K562 (cell line): Measurements from ENCODE around the gene ILF3. TPM values are rescaled to one million over a fixed set of nuclear protein-coding genes. Genes with fewer than 3 reads are reported as not detected.

ENCODE experiments used
- ARID2 ChIP-seq: fragments of 450-650 bp; IDR thresholded peaks from 2 replicates; pipeline ENCODE4 v1.6.1; 2017; ENCODE audit warnings: antibody characterized with exemption, mild to moderate bottlenecking
- CREB1 ChIP-seq, 2 experiments: sonication (generic) in 1 of 2; formaldehyde crosslinking in 1 of 2; IDR thresholded peaks; 2 replicates each; pipeline versions ENCODE4 v1.6.1 to v1.8.0; 2012 to 2022; ENCODE audit warnings: inconsistent platforms in 1 of 2, mild to moderate bottlenecking in 1 of 2, missing genetic modification reagents in 1 of 2, moderate library complexity in 1 of 2
- DPF2 ChIP-seq: fragments of 450-650 bp; IDR thresholded peaks from 2 replicates; pipeline ENCODE4 v1.6.1; 2016
- GABPB1 ChIP-seq: sonication (generic); formaldehyde crosslinking; IDR thresholded peaks from 2 replicates; pipeline ENCODE4 v1.8.0; 2022; ENCODE audit warnings: mild to moderate bottlenecking, missing genetic modification reagents
- GABPB2 ChIP-seq: fragments of 250-450 bp; sonication (Bioruptor Pico); conservative IDR thresholded peaks from 2 replicates; pipeline ENCODE4 v1.5.1; 2021; ENCODE audit warnings: mild to moderate bottlenecking
- HSF4 ChIP-seq: fragments of 250-450 bp; sonication (Bioruptor Pico); IDR thresholded peaks from 2 replicates; pipeline ENCODE4 v2.1.2; 2022; ENCODE audit warnings: mild to moderate bottlenecking, moderate library complexity, borderline replicate concordance
- PHF20 ChIP-seq: fragments of 450-650 bp; IDR thresholded peaks from 2 replicates; pipeline ENCODE4 v1.6.1; 2018; ENCODE audit not compliant: partially characterized antibody
- POLR2A ChIP-seq: fragments of 450-650 bp; conservative IDR thresholded peaks from 2 replicates; pipeline ENCODE4 v1.6.1; 2016
- POLR2B ChIP-seq: fragments of 450-650 bp; IDR thresholded peaks from 2 replicates; pipeline ENCODE4 v1.6.1; 2018; ENCODE audit warnings: low read depth; ENCODE audit not compliant: partially characterized antibody
- RBM39 ChIP-seq: fragments of 200-400 bp; formaldehyde crosslinking; optimal IDR thresholded peaks from 2 replicates; pipeline ENCODE3; 2018; ENCODE audit warnings: low read depth, low read length
- SREBF1 ChIP-seq: fragments of 150-350 bp; IDR thresholded peaks from 2 replicates; pipeline ENCODE4 v1.6.1; 2014; ENCODE audit warnings: antibody characterized with exemption, low read depth, low read length, borderline replicate concordance
- STAG1 ChIP-seq: sonication (generic); formaldehyde crosslinking; IDR thresholded peaks from 2 replicates; pipeline ENCODE4 v1.5.0; 2020; ENCODE audit warnings: missing genetic modification reagents, borderline replicate concordance
- TAF7 ChIP-seq: fragments of 450-650 bp; IDR thresholded peaks from 2 replicates; pipeline ENCODE4 v1.6.1; 2016; ENCODE audit warnings: missing genetic modification characterization, missing compliant biosample characterization
- XRCC4 ChIP-seq: IDR thresholded peaks from one replicate; pipeline ENCODE4 v1.6.1; 2011; ENCODE audit not compliant: insufficient read depth, insufficient read length; ENCODE audit errors: extremely low read depth
- ZNF140 ChIP-seq: fragments of 250-450 bp; sonication (Bioruptor Pico); IDR thresholded peaks from 2 replicates; pipeline ENCODE4 v1.8.0; 2021; ENCODE audit warnings: moderate library complexity, mild to moderate bottlenecking, inconsistent platforms
- ZNF217 ChIP-seq: sonication (generic); formaldehyde crosslinking; IDR thresholded peaks from 2 replicates; pipeline ENCODE4 v1.8.0; 2022; ENCODE audit warnings: mild to moderate bottlenecking, missing genetic modification reagents
- ZNF354B ChIP-seq: fragments of 250-450 bp; sonication (Bioruptor Pico); IDR thresholded peaks from 2 replicates; pipeline ENCODE4 v1.4.0; 2020
- polyA plus RNA-seq, 8 experiments: library from polyadenylated mRNA; depleted of rRNA in 4 of 8; stranded (reverse) in 5 of 8; unstranded in 3 of 8; fragments of >200 nt; fragmentation: Nextera tagmentation in 2 of 8; fragmentation: Illumina TruSeq in 1 of 8; extraction: Ambion mirVana in 2 of 8; extraction: Trizol in 1 of 8; gene quantifications; 2 replicates each; pipeline versions ENCODE4 v1.2.1 to v1.2.3, GENCODE V29; 2011 to 2014; ENCODE audit warnings: inconsistent platforms in 1 of 8, missing spikeins in 1 of 8
- total RNA-seq, 7 experiments: library from RNA; depleted of rRNA in 6 of 7; stranded (reverse); fragments of >200 nt in 6 of 7; fragmentation: Illumina TruSeq in 2 of 7; extraction: Trizol in 2 of 7; gene quantifications; 2 replicates each; pipeline versions ENCODE4 v1.2.1 to v1.2.3, GENCODE V29; 2011 to 2021; ENCODE audit warnings: low replicate concordance in 1 of 7
- TF ChIP-seq, protein P1 (sequence below): fragments of 200-800 bp; sonication (Bioruptor generic); IDR thresholded peaks from 2 replicates; pipeline ENCODE4 v1.6.1; 2017; ENCODE audit warnings: missing genetic modification characterization, missing compliant biosample characterization
- TF ChIP-seq, protein P2 (sequence below): fragments of 200-800 bp; sonication (Bioruptor generic); IDR thresholded peaks from 2 replicates; pipeline ENCODE4 v1.6.1; 2017; ENCODE audit warnings: missing genetic modification characterization, missing compliant biosample characterization
- TF ChIP-seq, protein P3 (sequence below): fragments of 450-650 bp; formaldehyde crosslinking; IDR thresholded peaks from 2 replicates; pipeline ENCODE4 v1.4.0; 2020; ENCODE audit warnings: mild to moderate bottlenecking, moderate library complexity
- TF ChIP-seq, protein P4 (sequence below): fragments of 250-450 bp; sonication (Bioruptor Pico); IDR thresholded peaks from 2 replicates; pipeline ENCODE4 v1.8.0; 2022; ENCODE audit warnings: inconsistent platforms, mild to moderate bottlenecking, moderate library complexity, borderline replicate concordance

Gene ILF3
- total and polyA plus RNA-seq, 9 of the 15 experiments (the other 6 are each of a cell fraction or from before 2014, with no cell fraction given) = 26.0 to 453 (median 175) TPM

DNA sequence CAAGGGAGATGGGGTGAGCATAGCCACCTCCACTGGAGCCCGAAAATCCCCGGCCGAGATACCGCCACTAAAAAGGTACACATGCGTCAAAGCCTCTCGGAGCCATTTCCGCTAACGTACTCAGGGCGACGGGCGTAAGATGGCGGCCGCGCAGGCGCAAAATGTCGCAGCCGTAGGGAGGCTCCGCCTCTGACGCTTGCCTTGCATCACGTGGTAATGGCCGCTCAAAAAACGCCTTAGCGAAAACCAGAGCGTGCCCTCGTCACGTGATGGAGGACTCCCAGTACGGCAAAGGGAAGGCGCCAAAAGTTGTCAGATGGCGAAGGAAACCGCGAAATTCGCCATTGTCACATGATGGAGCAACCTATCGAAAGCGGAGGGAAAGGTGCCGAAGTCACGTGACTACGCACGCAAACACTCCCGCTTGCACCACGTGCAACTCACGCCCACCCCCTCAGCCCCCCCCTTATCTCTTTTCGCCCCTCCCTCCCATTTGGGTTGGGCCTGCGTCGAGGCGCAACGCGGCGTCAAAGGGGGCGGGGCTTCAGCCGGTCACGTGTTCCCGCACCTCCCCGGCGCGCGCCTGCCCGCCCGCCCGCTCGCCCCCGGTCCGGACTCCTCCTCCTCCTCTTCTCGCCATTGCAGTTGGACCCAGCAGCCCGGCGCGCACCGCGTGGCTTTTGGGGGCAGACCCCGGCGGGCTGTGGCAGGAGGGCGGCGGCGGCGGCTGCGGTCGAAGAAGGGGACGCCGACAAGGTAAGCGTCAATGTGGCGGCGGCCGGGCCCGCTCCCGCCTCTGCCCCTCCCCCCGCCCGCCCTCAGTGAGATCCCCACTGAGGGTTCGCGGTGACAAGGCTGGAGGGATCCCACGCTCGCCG lies at the start of gene ILF3 (continued):
- TF ChIP-seq STAG1 (CRISPR knock-in tag) = no peak
- peak; percentile 84 for TF ChIP-seq RBM39
- peak; percentile 80; the same call in 1 of the 2 replicates for TF ChIP-seq TAF7 (tag)
- no peak for TF ChIP-seq HSF4 (CRISPR knock-in tag)
- no peak for TF ChIP-seq ZNF140 (CRISPR knock-in tag)
- peak; percentile 68; the same call in 1 of the 2 replicates for TF ChIP-seq DPF2
- TF ChIP-seq PHF20 = peak; percentile 76
- TF ChIP-seq, protein P1, sequence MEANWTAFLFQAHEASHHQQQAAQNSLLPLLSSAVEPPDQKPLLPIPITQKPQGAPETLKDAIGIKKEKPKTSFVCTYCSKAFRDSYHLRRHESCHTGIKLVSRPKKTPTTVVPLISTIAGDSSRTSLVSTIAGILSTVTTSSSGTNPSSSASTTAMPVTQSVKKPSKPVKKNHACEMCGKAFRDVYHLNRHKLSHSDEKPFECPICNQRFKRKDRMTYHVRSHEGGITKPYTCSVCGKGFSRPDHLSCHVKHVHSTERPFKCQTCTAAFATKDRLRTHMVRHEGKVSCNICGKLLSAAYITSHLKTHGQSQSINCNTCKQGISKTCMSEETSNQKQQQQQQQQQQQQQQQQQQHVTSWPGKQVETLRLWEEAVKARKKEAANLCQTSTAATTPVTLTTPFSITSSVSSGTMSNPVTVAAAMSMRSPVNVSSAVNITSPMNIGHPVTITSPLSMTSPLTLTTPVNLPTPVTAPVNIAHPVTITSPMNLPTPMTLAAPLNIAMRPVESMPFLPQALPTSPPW (CRISPR knock-in tag) = peak; percentile 99
- peak; percentile 91 for TF ChIP-seq POLR2B
- TF ChIP-seq GABPB1 (CRISPR knock-in tag) = peak; percentile 90
- TF ChIP-seq GABPB2 (CRISPR knock-in tag) = no peak
- peak; percentile 91 for TF ChIP-seq CREB1 (IDR thresholded peaks at IDR 0.05)
- TF ChIP-seq CREB1 (CRISPR knock-in tag; IDR thresholded peaks at IDR 0.05) = peak; percentile 93
- TF ChIP-seq ZNF354B (CRISPR knock-in tag) = peak; percentile 65; the same call in 1 of the 2 replicates
- TF ChIP-seq, protein P2, sequence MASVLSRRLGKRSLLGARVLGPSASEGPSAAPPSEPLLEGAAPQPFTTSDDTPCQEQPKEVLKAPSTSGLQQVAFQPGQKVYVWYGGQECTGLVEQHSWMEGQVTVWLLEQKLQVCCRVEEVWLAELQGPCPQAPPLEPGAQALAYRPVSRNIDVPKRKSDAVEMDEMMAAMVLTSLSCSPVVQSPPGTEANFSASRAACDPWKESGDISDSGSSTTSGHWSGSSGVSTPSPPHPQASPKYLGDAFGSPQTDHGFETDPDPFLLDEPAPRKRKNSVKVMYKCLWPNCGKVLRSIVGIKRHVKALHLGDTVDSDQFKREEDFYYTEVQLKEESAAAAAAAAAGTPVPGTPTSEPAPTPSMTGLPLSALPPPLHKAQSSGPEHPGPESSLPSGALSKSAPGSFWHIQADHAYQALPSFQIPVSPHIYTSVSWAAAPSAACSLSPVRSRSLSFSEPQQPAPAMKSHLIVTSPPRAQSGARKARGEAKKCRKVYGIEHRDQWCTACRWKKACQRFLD (CRISPR knock-in tag) = peak; percentile 90; the same call in 1 of the 2 replicates
- TF ChIP-seq SREBF1 = peak; percentile 98
- no peak for TF ChIP-seq ZNF217 (CRISPR knock-in tag)
- TF ChIP-seq POLR2A = peak; percentile 94
- TF ChIP-seq, protein P3, sequence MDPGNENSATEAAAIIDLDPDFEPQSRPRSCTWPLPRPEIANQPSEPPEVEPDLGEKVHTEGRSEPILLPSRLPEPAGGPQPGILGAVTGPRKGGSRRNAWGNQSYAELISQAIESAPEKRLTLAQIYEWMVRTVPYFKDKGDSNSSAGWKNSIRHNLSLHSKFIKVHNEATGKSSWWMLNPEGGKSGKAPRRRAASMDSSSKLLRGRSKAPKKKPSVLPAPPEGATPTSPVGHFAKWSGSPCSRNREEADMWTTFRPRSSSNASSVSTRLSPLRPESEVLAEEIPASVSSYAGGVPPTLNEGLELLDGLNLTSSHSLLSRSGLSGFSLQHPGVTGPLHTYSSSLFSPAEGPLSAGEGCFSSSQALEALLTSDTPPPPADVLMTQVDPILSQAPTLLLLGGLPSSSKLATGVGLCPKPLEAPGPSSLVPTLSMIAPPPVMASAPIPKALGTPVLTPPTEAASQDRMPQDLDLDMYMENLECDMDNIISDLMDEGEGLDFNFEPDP (CRISPR knock-in tag) = no peak
- no peak for TF ChIP-seq ARID2
- no peak for TF ChIP-seq XRCC4
- TF ChIP-seq, protein P4, sequence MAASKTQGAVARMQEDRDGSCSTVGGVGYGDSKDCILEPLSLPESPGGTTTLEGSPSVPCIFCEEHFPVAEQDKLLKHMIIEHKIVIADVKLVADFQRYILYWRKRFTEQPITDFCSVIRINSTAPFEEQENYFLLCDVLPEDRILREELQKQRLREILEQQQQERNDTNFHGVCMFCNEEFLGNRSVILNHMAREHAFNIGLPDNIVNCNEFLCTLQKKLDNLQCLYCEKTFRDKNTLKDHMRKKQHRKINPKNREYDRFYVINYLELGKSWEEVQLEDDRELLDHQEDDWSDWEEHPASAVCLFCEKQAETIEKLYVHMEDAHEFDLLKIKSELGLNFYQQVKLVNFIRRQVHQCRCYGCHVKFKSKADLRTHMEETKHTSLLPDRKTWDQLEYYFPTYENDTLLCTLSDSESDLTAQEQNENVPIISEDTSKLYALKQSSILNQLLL (CRISPR knock-in tag) = no peak
